ENCODE data around the gene EOMES. TPM values are rescaled to one million over a fixed set of nuclear protein-coding genes. Genes with fewer than 3 reads are reported as not detected.

Gene EOMES
- total RNA-seq, 6 donors from 2014 or later, result 0.44 to 2.1 (median 1.1) TPM

GRCh38 chr3:27716309-27716708, 5.8 kb downstream of the EOMES start:
- no peak for DNase-seq
- WGBS, 2 donors, result 82 to 90% methylated on average over 3 of the region's 3 CpGs
- H3K36me3 ChIP-seq, result no peaks in the 10 kb centered on the region
- peaks cover 33 to 45% (median 40%) of the 10 kb centered on the region in 4 donors for H3K4me1 ChIP-seq
- no peak overlapping the region for H3K27ac ChIP-seq
- ATAC-seq (ENCODE audit: low FRiP score in 2 of 2), result no peak
- H3K9me3 ChIP-seq, result no peaks in the 10 kb centered on the region
- H3K27me3 ChIP-seq, result peaks cover 0 to 40% (median 13%) of the 10 kb centered on the region in 4 donors
- TF ChIP-seq CTCF (IDR thresholded peaks at IDR 0.05) (no peak), POLR2A (IDR thresholded peaks at IDR 0.05) (no peak), EP300 (IDR thresholded peaks at IDR 0.05) (no peak), POLR2AphosphoS5 (IDR thresholded peaks at IDR 0.05) (no peak)
- no peak overlapping the region for H3K4me3 ChIP-seq

DNA sequence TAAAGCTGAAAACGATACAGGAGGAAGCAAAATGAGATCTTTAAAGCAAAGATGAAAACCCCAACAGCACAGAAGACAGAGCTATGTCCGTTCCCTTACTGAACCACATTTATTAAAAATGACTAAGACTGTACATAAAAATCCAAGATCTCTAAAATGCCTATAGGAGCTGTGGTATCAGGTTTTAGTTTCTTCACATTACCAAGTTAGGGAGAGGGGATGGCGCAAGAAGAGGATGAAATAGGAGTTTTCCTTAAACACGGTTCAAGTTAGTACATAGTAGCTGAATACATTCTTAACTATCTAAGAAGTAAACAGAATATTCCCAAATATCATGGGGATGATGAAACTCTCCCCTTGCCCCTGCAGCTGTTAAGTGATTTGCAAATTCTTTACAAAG, 6.3 kb downstream of the EOMES start:
- Histone ChIP-seq H3K4me3 (no peak overlapping the region), H3K9me3 (no peaks in the 10 kb centered on the region), H3K27me3 (peaks cover 0 to 35% (median 11%) of the 10 kb centered on the region in 4 donors), H3K36me3 (no peaks in the 10 kb centered on the region), H3K27ac (no peak overlapping the region), H3K4me1 (peaks cover 28 to 41% (median 35%) of the 10 kb centered on the region in 4 donors)
- no peak for DNase-seq
- ATAC-seq (ENCODE audit: low FRiP score in 2 of 2), result no peak
- TF ChIP-seq POLR2A (IDR thresholded peaks at IDR 0.05), result no peak
- TF ChIP-seq CTCF (IDR thresholded peaks at IDR 0.05), result no peak
- no peak for TF ChIP-seq EP300 (IDR thresholded peaks at IDR 0.05)
- TF ChIP-seq POLR2AphosphoS5 (IDR thresholded peaks at IDR 0.05), result no peak
- 57 to 64% methylated on average over 4 of the region's 4 CpGs for WGBS, 2 donors

GRCh38 chr3:27715454-27715806, 6.7 kb downstream of the EOMES start:
- DNase-seq (no peak), ATAC-seq (ENCODE audit: low FRiP score in 2 of 2) (no peak)
- Histone ChIP-seq H3K27me3 (peaks cover 0 to 33% (median 11%) of the 10 kb centered on the region in 4 donors), H3K27ac (peak overlapping the region in 2 of 4 donors; percentile 19 to 40), H3K4me3 (peak overlapping the region in 3 of 4 donors; percentile 10 to 59 (median 28)), H3K9me3 (no peaks in the 10 kb centered on the region), H3K36me3 (no peaks in the 10 kb centered on the region), H3K4me1 (peaks cover 28 to 38% (median 33%) of the 10 kb centered on the region in 4 donors)
- TF ChIP-seq POLR2A (IDR thresholded peaks at IDR 0.05) (no peak), POLR2AphosphoS5 (IDR thresholded peaks at IDR 0.05) (no peak), EP300 (IDR thresholded peaks at IDR 0.05) (no peak), CTCF (IDR thresholded peaks at IDR 0.05) (no peak)
- 8 to 11% methylated on average over 9 to 11 of the region's 11 CpGs for WGBS, 2 donors

GRCh38 chr3:27714692-27715453, 7.2 kb downstream of the EOMES start:
- DNase-seq, result peak in 1 of 2 donors; percentile 88
- 8 to 10% methylated on average over 20 to 40 of the region's 52 CpGs for WGBS, 2 donors
- Histone ChIP-seq H3K27me3 (peaks cover 0 to 30% (median 11%) of the 10 kb centered on the region in 4 donors), H3K4me3 (peak overlapping the region in 3 of 4 donors; percentile 10 to 59 (median 28)), H3K9me3 (no peaks in the 10 kb centered on the region), H3K27ac (peak overlapping the region in 2 of 4 donors; percentile 19 to 40), H3K36me3 (no peaks in the 10 kb centered on the region), H3K4me1 (peaks cover 28 to 38% (median 33%) of the 10 kb centered on the region in 4 donors)
- TF ChIP-seq POLR2A (IDR thresholded peaks at IDR 0.05) (no peak), POLR2AphosphoS5 (IDR thresholded peaks at IDR 0.05) (no peak), EP300 (IDR thresholded peaks at IDR 0.05) (no peak), CTCF (IDR thresholded peaks at IDR 0.05) (no peak)
- ATAC-seq (ENCODE audit: low FRiP score in 2 of 2), result peak; percentile 39 to 60

All from upper lobe of left lung (tissue), 6 donors.